ENCODE data around the gene TNP1.

TNP1 gene

GRCh38 chr2:216875862-216876261 lies 16.0 kb upstream of the TNP1 start:
- in situ Hi-C loops (cut with HindIII; ENCODE audit: low sequenced_read_pairs), result no loop called here

- in situ Hi-C loops (cut with HindIII; ENCODE audit: low sequenced_read_pairs), result no loop called here
Observed at GRCh38 chr2:216873573-216873972, 13.7 kb upstream of the TNP1 start.

DNA sequence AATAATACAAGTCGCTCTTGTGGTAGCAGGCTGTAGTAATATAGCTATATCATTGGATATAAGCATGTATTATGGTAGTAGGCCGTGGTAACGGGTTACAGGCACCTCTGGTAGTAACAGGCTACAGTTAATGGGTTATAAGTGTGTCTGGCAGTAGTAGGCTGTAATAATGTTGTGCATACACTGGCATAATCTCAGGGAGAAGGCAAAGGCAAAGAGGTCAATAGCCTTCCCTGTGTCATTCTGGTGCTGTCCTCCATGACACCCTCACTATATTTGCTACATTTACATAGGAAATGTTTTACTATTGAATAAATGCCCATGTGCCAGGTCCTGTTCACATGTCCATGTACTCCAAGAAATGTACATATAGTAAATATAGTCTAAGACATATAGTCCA lies 12.8 kb upstream of the TNP1 start:
- in situ Hi-C loops (cut with HindIII; ENCODE audit: low sequenced_read_pairs), result no loop called here

- in situ Hi-C loops (cut with HindIII; ENCODE audit: low sequenced_read_pairs), result no loop called here
Observed at GRCh38 chr2:216872040-216872439, 12.2 kb upstream of the TNP1 start.

- in situ Hi-C loops (cut with HindIII; ENCODE audit: low sequenced_read_pairs), result no loop called here
Observed at GRCh38 chr2:216871333-216871934, 11.6 kb upstream of the TNP1 start.

GRCh38 chr2:216870508-216871332 lies 10.9 kb upstream of the TNP1 start:
- in situ Hi-C loops (cut with HindIII; ENCODE audit: low sequenced_read_pairs), result no loop called here

DNA sequence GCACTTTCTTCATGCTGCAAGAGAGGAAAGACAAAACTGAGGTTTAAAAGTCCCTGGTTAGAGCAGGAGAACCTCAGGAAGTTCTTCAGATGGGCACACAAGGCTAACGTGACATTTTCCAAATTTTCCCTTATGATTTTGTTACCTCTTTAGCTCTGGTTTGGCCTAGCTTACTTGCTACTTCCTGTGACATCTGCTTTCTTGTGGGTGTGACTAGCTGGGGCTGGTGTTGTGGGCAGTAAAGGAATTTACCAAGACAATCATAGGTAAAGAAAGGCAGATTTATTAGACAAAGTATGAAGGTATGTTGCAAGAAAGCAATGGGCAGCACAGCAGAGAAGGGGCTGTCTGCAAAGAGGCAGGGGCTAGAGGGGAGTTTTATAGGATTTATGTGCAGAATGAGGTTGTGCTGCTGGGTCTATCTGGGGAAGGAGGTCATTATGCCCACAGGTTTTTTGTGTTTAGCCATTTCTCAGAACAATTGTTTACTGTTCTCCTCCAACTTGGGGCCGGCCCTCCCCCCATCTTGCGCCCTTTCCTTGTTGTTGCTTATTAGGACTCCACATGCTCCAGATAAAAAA lies 6.7 kb upstream of the TNP1 start:
- in situ Hi-C loops (cut with HindIII; ENCODE audit: low sequenced_read_pairs), result no loop called here

DNA sequence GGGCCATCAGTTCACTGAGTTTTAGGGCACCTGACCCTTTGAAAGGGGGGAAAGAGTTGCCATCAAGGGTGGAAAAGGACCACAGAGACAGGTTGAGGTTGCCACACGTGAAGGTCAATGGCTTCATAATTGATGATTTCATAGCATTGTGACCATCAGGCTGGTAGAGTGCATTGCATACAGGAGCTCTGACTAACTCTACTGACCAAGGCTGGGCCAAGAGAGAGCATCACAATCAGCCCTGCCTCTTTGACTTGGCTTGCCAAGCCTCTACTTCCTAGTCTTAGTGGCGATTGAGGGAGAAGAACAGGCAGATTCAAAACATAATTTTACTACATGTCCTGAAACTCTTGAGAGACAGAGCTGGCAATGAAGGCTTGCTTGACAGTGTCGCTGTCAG lies 5.8 kb upstream of the TNP1 start:
- in situ Hi-C loops (cut with HindIII; ENCODE audit: low sequenced_read_pairs), result no loop called here

GRCh38 chr2:216863946-216864345 lies 4.1 kb upstream of the TNP1 start:
- in situ Hi-C loops (cut with HindIII; ENCODE audit: low sequenced_read_pairs), result no loop called here

DNA sequence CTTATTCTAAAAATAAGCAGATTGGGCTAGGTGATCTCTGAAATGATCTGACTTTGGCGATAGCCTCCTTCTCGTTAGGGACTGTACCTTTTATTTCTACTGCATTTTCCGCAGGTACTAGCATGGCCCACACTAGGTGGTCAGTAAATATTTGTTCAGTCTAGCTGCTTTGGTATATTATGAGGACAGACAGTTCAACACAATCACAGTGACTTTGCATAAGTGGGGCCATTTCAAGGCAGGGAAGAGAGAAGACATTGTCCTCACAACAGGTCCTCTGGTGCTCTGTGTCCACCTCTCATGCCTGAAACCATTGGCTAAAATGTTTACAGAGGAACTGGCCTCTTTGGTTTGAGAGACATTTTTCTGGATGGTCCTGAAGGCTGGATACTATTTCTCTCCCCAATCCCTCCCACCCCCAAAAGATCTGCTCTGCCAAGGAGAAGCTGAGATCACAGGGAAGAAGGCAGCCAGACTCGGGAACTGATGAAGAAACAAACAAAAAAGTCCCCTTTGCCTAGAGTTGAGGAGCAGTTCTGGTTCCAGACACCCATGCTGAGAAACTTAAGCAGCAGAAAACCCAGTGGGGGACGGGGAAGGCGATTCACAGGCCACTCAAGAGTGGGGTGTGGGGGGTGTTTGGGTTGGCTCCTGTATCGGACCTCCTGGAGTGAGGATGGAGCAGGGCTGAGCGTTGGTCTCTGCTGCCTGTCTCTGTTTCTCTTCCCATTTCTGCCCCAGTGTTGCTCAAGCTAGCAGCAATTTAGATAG lies 2.9 kb upstream of the TNP1 start:
- in situ Hi-C loops (cut with HindIII; ENCODE audit: low sequenced_read_pairs), result no loop called here

DNA sequence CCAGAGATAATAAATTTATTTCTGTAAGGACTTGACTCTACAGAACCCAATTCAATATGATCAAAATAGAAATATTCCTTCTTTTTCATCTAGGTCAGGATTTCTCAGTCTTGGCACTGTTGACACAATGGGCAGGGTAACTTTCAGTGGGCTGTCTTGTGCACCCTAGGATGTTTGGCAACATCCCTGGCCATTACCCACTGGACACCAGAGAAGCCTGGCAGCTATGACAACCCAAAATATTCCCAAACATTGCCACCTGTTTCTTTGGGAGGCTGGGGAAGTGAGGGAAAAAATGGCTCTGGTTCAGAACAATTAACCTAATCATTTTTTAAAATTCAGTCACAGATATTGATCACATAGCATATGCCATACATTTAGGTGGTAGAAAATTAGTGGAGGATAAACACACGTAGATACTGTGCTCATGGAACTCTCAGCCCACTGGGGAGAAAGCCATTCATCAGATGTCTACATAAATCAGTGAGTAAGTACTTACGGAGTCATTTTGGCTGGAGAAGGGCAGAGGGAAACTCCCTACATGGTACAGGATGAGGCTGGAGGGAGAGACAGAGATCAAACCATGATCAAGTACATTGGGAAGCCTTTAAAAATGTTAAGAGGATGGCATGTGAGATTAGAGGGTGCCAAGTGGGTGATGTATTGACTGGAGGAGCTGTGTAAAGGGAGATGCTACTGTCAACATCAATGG lies 718 bp upstream of the TNP1 start:
- in situ Hi-C loops (cut with HindIII; ENCODE audit: low sequenced_read_pairs), result no loop called here

GRCh38 chr2:216858312-216858711 lies 1.6 kb downstream of the TNP1 start:
- in situ Hi-C loops (cut with HindIII; ENCODE audit: low sequenced_read_pairs), result no loop called here

DNA sequence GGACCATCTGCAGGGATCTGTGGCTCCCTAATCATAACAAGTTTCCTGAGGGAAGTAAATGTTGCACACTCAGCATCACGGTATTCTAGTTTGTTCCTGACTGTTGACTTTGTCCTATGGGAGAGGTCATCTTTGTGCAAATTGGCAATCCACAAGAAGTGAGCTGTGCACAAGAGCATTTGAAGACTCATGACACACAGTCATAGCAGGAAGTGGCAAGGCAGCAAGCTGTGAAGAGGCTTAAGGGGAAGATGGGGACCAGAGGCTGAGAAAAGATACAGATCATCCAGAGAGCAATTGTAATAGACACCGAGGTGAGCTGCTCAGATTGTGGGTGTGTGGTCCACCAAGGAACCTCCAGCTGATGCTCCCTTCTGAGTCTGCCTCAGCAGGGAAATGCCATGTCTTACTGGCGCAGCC lies 2.7 kb downstream of the TNP1 start:
- in situ Hi-C loops (cut with HindIII; ENCODE audit: low sequenced_read_pairs), result no loop called here

GRCh38 chr2:216856406-216857065 lies 3.3 kb downstream of the TNP1 start:
- in situ Hi-C loops (cut with HindIII; ENCODE audit: low sequenced_read_pairs), result no loop called here

GRCh38 chr2:216855605-216856004 lies 4.3 kb downstream of the TNP1 start:
- in situ Hi-C loops (cut with HindIII; ENCODE audit: low sequenced_read_pairs), result no loop called here

DNA sequence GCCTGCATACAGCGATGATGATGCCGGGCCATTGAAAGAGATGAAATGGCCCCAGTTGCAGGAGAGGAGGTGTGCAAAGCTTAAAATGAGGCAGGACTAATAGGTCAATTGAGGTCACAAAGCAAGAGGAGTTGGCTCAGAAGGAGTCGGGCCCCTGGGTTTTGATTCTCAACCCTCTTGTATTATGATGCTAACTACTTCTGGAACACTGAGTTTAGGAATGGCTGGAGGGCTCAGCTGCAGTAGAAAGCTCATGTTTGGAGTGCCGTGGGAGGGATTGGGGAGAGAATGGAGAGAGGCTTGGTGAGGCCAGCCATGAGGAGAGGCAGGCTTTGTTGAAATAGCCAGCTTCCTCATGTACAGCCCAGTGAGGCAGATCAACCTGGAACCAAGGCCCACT lies 4.8 kb downstream of the TNP1 start:
- in situ Hi-C loops (cut with HindIII; ENCODE audit: low sequenced_read_pairs), result no loop called here

GRCh38 chr2:216851486-216852090 lies 8.3 kb downstream of the TNP1 start:
- in situ Hi-C loops (cut with HindIII; ENCODE audit: low sequenced_read_pairs), result no loop called here

GRCh38 chr2:216850665-216851322 lies 9.1 kb downstream of the TNP1 start:
- in situ Hi-C loops (cut with HindIII; ENCODE audit: low sequenced_read_pairs), result no loop called here

GRCh38 chr2:216849987-216850386 lies 9.9 kb downstream of the TNP1 start:
- in situ Hi-C loops (cut with HindIII; ENCODE audit: low sequenced_read_pairs), result no loop called here

Data from DLD1 (cell line).